Smooth muscle cell of the brain vasculature (primary cell): ENCODE measurements around the gene ANKRD66.
"Not testable (repeated sequence)": the region's sequence is repeated elsewhere in the genome, so short reads cannot be mapped to it uniquely, and the experiment has no call there.

Experiments
- DNase-seq: peaks from one replicate; pipeline ENCODE4 v3.0.0-alpha.2; 2012; ENCODE audit warnings: low read depth, low spot score

Gene ANKRD66

DNA sequence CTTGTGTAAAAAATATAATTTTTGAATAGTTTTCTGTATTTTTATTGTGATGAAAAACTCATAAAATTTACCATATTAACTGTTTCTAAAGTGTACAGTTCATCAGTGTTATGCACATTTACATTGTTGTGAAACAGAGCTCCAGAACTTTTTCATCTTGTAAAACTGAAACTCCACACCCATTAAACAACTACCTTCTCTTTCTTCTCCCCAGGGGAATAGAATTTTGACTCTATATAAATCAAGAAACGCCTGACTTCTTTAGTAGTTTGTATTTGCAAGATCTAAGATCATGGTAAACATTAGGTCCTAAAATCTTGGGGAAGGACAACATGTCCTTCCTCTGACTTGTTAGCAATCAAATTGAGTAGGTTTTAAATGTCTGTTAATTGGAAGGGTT, 9.1 kb downstream of the ANKRD66 start:
- DNase-seq = no peak

DNA sequence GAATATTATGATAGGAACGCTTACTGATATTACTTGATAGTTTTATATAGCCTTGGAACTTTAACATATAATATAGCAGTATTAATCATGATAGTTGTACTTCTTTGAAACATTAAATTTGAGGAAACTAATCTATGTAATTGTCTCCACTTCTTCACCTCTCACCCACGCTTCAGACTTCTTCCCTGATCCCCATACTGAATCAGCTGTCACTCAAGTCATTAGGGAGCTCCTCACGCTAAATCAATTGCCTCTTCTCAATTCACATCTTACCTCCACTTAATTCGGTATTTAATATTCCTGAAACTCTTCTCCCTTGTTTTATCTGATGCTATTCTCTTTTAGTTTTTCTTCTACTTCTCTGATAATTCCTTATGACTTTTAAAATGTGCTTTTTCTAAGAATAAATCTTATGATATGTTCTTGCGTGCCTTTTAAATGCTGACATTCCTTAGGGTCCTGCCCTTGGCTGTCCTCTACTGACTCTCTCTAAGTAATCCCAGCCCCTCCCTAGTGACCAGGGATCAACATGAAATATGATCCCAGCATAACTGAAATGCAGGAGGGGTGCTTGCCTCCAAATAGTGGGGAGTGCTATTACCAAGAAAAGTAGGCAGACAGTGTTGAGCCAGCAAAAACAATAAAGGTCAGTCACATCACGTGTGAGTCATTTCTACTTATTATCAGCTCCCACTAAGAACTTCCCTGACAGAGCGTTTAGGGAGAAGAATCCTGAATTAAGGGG, 9.9 kb downstream of the ANKRD66 start:
- no peak for DNase-seq

- DNase-seq = no peak
Measured at GRCh38 chr6:46757214-46757596, 10.5 kb downstream of the ANKRD66 start.

DNA sequence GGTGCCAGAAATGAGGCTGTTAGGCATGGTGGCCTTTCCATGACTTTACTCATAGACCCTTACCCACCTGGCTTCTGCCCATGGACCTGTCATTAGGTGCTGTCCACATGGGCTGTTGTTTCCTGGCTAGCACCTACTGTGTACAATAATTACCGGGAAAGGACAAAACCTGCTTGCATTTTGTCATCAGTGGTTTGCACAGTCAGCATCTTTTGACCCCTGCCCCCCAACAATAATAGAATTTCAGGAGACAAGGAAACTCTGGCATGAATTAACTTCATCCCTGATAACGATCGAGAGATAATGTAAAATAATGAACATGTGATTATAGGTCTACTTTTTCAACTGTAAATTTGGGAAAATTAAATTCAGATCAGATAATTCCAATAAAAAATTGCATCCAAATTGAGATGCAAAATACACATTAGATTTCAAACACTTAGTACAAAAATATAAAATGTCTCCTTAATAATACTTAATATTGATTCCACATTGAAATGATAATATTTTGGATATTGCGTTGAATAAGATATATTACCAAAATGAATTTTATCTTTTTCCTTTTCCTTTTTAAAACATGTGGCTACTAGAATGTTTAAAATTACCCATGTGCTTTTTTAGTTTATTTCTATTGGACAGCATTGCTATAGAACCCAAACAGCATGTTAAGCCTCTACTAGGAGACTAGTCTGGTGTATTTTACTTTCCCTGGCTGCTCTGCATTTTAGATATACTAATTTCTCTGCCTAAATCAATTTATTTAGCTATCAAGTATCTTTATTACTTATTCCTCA, 12.4 kb downstream of the ANKRD66 start:
- DNase-seq = no peak

GRCh38 chr6:46760925-46761324, 14.2 kb downstream of the ANKRD66 start:
- no peak for DNase-seq

GRCh38 chr6:46763466-46763865, 16.7 kb downstream of the ANKRD66 start:
- no peak for DNase-seq

- not testable (repeated sequence) for DNase-seq
Measured at GRCh38 chr6:46764280-46764679, 17.5 kb downstream of the ANKRD66 start.

- DNase-seq = no peak
Measured at GRCh38 chr6:46764961-46765360, 18.2 kb downstream of the ANKRD66 start.

DNA sequence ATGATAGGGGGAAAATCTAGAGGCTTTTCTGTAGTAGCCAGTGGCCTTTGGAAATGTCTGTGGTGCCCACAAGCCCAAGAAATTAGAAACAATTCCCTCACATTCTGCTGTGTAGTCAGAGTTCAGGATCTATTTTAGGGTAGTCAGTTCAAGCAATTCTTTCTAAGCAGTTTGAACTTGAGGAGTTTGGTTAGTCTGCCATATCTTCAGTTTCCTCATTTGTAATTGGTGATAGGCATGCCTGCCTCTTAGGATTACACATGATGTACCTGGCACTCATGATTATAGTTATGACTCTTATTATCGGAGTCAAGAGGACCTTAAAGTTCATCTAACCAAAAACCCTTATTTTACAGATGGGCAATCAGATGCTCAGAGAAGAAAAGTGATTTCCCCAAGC, 25.3 kb downstream of the ANKRD66 start:
- DNase-seq = no peak

GRCh38 chr6:46772762-46773161, 26.0 kb downstream of the ANKRD66 start:
- no peak for DNase-seq

GRCh38 chr6:46773201-46773855, 26.6 kb downstream of the ANKRD66 start:
- DNase-seq = no peak

DNA sequence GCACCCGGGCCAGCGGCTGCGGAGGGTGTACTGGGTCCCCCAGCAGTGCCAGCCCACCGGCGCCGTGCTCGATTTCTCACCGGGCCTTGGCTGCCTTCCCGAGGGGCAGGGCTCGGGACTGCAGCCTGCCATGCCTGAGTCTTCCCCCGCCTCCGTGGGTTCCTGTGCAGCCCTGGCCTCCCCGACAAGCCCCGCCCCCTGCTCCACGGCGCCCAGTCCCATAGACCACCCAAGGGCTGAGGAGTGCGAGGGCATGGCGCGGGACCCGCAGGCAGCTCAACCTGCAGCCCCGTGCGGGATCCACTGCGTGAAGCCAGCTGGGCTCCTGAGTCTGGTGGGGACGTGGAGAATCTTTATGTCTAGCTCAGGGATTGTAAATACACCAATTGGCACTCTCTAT, 28.0 kb downstream of the ANKRD66 start:
- DNase-seq = not testable (repeated sequence)

DNA sequence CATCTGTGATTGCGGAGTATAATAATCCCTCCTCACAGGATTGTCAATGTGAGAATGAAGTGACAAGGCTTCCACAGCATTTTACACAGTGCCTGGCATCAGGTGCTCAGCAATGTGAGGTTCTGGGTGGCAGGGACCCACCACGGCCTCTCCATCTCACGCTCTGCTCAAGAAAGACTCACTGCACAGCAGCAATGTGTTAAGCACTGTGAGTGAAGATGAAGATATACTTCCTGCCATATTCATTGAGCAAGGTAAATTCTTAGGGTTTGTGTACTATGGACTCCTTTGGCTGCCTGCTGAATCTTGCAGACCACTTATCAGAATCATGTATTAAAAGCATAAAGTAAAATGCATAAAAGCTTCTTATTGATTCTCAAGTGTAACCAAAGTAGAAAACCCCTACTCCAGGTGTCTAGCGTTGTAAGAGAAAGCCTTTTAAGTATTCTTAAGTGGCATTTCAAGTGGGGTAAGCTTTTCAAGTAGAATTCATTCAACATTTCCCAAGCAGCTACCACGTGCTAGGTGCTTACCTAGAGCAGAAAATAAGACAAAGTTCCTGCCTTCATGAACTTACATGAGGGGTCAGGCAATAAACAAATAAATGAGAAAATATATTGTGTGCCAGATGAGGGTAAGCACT, 29.5 kb downstream of the ANKRD66 start:
- no peak for DNase-seq

DNA sequence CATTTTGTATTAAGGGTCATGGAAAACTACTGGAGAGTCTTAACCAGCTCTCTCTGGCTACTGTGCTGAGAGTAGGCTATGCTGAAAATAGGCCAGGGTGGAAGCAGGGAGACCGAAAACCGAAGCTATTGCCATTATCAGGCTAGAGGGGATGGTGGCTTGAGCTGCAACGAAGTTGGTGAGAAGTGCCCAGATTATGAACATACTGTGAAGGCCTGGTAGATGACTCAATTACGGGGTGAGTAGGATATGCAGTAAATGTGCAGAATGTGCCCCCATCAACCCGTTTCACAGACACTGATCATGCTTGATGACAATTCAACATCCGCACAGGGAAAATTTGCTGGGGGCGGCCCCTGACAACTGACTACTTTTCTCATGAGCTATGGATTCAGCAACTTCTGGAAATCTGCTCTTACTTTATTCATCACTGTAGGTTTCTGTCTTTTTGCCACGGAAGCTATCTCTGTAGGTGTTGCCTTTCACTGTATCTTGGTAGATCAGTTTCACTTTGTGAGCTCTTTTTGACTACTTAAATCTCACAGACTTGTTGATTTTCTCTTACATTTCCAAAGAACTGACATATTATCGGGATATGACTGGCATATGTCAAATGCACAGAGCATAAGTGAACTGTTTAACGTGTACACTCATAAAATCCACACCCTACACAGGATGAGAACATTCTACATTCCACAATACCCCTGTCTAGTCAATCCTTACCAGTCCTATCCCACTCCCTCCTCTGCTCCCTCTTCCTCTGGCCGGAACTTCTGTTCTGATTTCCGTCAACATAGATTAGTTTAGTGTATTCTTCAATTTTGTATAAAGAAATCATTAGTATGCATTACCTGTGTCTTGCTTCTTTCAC, 31.0 kb downstream of the ANKRD66 start:
- no peak for DNase-seq

- DNase-seq = peak; percentile 35
Measured at GRCh38 chr6:46781478-46782378, 35.0 kb downstream of the ANKRD66 start.

GRCh38 chr6:46784535-46784934, 37.8 kb downstream of the ANKRD66 start:
- DNase-seq = no peak

DNA sequence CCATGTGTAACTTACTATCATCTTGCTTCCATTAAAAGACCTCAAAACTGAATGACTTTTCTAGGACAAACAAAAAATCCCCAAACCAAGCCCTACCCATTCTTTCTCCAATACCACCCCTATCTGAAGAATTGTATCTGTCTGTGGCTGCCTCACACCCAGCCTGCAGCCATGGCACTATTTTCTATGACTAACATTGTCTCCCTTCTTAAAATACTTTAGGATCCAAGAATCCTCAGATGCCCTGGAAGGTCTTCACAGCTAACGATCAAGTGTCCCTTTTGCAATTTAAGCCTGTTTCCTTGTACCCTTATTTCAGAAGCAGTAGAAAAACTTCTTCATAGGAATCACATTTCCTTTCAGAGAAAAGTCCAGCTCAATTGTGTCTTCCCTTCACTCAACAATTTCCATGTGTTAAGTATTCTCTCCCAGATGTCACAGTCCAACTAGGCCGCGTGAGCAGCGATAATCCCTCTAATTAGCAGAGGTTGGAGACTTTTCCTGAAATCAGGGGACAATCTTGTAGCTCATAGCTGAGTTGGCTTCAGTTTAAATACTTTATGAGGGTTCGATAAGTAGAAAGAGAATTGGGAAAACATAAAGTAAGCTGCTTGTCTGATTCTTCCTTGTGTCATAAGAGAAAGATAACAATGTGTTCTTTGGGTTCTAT, 41.3 kb downstream of the ANKRD66 start:
- DNase-seq = no peak

DNA sequence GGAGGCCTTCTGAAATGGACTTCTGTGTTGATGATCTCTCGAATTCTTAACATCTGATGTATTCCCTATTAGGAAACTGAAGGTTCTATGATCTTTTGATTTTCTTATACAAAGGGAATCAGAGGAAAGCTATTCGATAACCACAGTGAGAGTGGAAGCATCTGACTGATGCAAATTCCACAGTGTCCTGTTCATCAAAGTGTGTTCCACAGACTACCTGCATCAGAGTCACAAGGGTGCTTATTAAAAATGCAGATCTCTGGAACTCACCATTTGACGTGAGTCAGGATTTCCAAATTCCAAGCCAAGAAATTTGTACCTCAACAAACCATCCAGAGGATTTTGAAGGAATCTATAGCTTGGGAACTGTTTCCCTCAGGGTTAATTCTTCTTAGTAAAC, 42.1 kb downstream of the ANKRD66 start:
- DNase-seq = no peak
